ENCODE measurements around the gene CLN6.

GRCh38 chr15:68268405-68268804 lies 38.9 kb upstream of the CLN6 start:
- TF ChIP-seq POLR2A (IDR thresholded peaks at IDR 0.05) (no peak), CTCF (IDR thresholded peaks at IDR 0.05) (no peak)
